Endothelial cell of hepatic sinusoid (primary cell): ENCODE data around the gene SPATA20.

ENCODE experiments used
- in situ Hi-C: cut with HindIII; loops from 2 replicates; pipeline ENCODE4 v1.10.0; 2017; ENCODE audit warnings: low sequenced_read_pairs

Gene SPATA20

GRCh38 chr17:50547035-50547735 is at the start of gene SPATA20:
Gene SPATA20 (plus strand): TSS chr17:50547174. CDS start chr17:50547209, 35 bp downstream.
- in situ Hi-C loops = no loop called here

- in situ Hi-C loops = no loop called here
These were observed 48.7 kb upstream of the SPATA20 start for GRCh38 chr17:50498021-50498874.

- in situ Hi-C loops = no loop called here
These were observed 47.7 kb upstream of the SPATA20 start for GRCh38 chr17:50499270-50499669.

- in situ Hi-C loops = no loop called here
These were observed 47.3 kb upstream of the SPATA20 start for GRCh38 chr17:50499721-50500120.

GRCh38 chr17:50501054-50501453 is 45.9 kb upstream of the SPATA20 start:
- in situ Hi-C loops = no loop called here

GRCh38 chr17:50502301-50502990 is 44.5 kb upstream of the SPATA20 start:
- in situ Hi-C loops = no loop called here

- in situ Hi-C loops = no loop called here
These were observed 41.3 kb upstream of the SPATA20 start for GRCh38 chr17:50505591-50506130.

GRCh38 chr17:50506298-50506697 is 40.7 kb upstream of the SPATA20 start:
- in situ Hi-C loops = no loop called here

- in situ Hi-C loops = no loop called here
These were observed 39.0 kb upstream of the SPATA20 start, which contains the start of gene MYCBPAP for GRCh38 chr17:50507871-50508572. Gene MYCBPAP (plus strand): TSS chr17:50508439. CDS start chr17:50508675, 236 bp downstream.

GRCh38 chr17:50508573-50509460 is 38.2 kb upstream of the SPATA20 start:
- in situ Hi-C loops = no loop called here

GRCh38 chr17:50511058-50511457 is 35.9 kb upstream of the SPATA20 start:
- in situ Hi-C loops = no loop called here

- in situ Hi-C loops = no loop called here
These were observed 33.5 kb upstream of the SPATA20 start for GRCh38 chr17:50513495-50513894.

GRCh38 chr17:50514388-50514787 is 32.6 kb upstream of the SPATA20 start:
- in situ Hi-C loops = no loop called here

GRCh38 chr17:50514936-50515702 is 31.9 kb upstream of the SPATA20 start:
- in situ Hi-C loops = loop anchor here (5.0 kb wide), 1 partner anchor 112 kb away; no protein-coding TSS in a partner anchor

GRCh38 chr17:50517011-50517410 is 30.0 kb upstream of the SPATA20 start:
- in situ Hi-C loops = loop anchor here (5.0 kb wide), 1 partner anchor 110 kb away; no protein-coding TSS in a partner anchor

- in situ Hi-C loops = loop anchor here (5.0 kb wide), 1 partner anchor 110 kb away; no protein-coding TSS in a partner anchor
These were observed 29.2 kb upstream of the SPATA20 start for GRCh38 chr17:50517504-50518383.

- in situ Hi-C loops = loop anchor here (5.0 kb wide), 1 partner anchor 109 kb away; no protein-coding TSS in a partner anchor
These were observed 28.5 kb upstream of the SPATA20 start for GRCh38 chr17:50518384-50519023.
